ENCODE measurements around the gene TRIM74. TPM values are rescaled to one million over a fixed set of nuclear protein-coding genes. Genes with fewer than 3 reads are reported as not detected.

TRIM74 gene
- total RNA-seq, 1 experiment from 2014 or later, result 1.0 TPM

- Histone ChIP-seq H3K27ac (ENCODE audit: low read depth, low read length) (peak overlapping the region; percentile 49), H3K79me2 (ENCODE audit: insufficient read depth, low read length) (peaks cover 78% of the 10 kb centered on the region), H2AFZ (ENCODE audit: low read depth, low read length, poor library complexity, severe bottlenecking) (no peak overlapping the region), H3K27me3 (ENCODE audit: insufficient read depth, low read length) (no peaks in the 10 kb centered on the region), H3K9ac (ENCODE audit: low read length) (peak overlapping the region; percentile 91), H3K4me3 (replicated peaks in 1 of 2; ENCODE audit: low read depth in 1 of 2, low read length in 2 of 2) (peak overlapping the region; percentile 90 to 98), H3K4me2 (ENCODE audit: low read length) (peak overlapping the region; percentile 90), H4K20me1 (ENCODE audit: insufficient read depth) (no peaks in the 10 kb centered on the region), H3K9me2 (ENCODE audit: insufficient read depth) (no peaks in the 10 kb centered on the region), H3K4me1 (ENCODE audit: control insufficient read depth in 1 of 2, insufficient read depth in 2 of 2, low read length in 2 of 2) (peaks cover 2 to 15% of the 10 kb centered on the region in 2 experiments; a peak in 3 of 4 replicates), H3K36me3 (ENCODE audit: control insufficient read depth in 1 of 2, insufficient read depth in 2 of 2, low read length in 2 of 2) (peaks cover 26 to 39% of the 10 kb centered on the region in 2 experiments), H3K9me3 (ENCODE audit: control insufficient read depth in 1 of 2, insufficient read depth in 1 of 2, low read depth in 1 of 2, low read length in 2 of 2) (no peaks in the 10 kb centered on the region)
- no peak for DNase-seq (ENCODE audit: low read depth, low spot score)
- no TSS peak for BruUV-seq (replicated peaks)
- CTCF ChIA-PET, result no interaction called here
- POLR2A ChIA-PET, result no interaction called here
- intact Hi-C loops (cut with micrococcal nuclease), result no loop called here
- RAD21 ChIA-PET (ENCODE audit: low non-redundant PET in 1 of 2, low total read pairs in 2 of 2, uncharacterized antibody in 2 of 2, unreplicated experiment in 2 of 2), result no interaction called here
- ATAC-seq, result no peak
- TF ChIP-seq YY1 (IDR thresholded peaks at IDR 0.05; ENCODE audit: extremely low read depth, insufficient replicate concordance, low read depth, low read length) (no peak), CTCF (IDR thresholded peaks at IDR 0.05 in 2 of 3, conservative IDR thresholded peaks at IDR 0.05 in 1 of 3; ENCODE audit: borderline replicate concordance in 1 of 3, insufficient read depth in 1 of 3, low read depth in 2 of 3, low read length in 2 of 3) (no peak), ATF3 (IDR thresholded peaks at IDR 0.05) (no peak), MAX (IDR thresholded peaks at IDR 0.05) (no peak), SP1 (IDR thresholded peaks at IDR 0.05; ENCODE audit: low read depth) (no peak), SIN3A (IDR thresholded peaks at IDR 0.05; ENCODE audit: low read depth) (no peak), REST (IDR thresholded peaks at IDR 0.05; ENCODE audit: low read depth) (no peak), TCF7L2 (IDR thresholded peaks at IDR 0.05; ENCODE audit: borderline replicate concordance, extremely low read depth, insufficient read depth, insufficient read length) (no peak), CBX3 (IDR thresholded peaks at IDR 0.05; ENCODE audit: low read depth) (no peak), ZFX (IDR thresholded peaks at IDR 0.05) (no peak), RAD21 (IDR thresholded peaks at IDR 0.05; ENCODE audit: low read depth) (no peak), EZH2 (IDR thresholded peaks at IDR 0.05) (no peak), JUND (IDR thresholded peaks at IDR 0.05) (no peak), POLR2AphosphoS5 (IDR thresholded peaks at IDR 0.05; ENCODE audit: low read depth, low read length) (no peak), POLR2A (IDR thresholded peaks at IDR 0.05; ENCODE audit: borderline replicate concordance, extremely low read depth, insufficient read depth, insufficient read length) (no peak), FOSL1 (IDR thresholded peaks at IDR 0.05; ENCODE audit: low read depth) (no peak)
Observed at GRCh38 chr7:72925546-72926120, 43.6 kb downstream of the TRIM74 start.
